GM20000 (cell line): Measurements from ENCODE around the gene EEF1A2.

Experiments used
- DNase-seq: peaks from one replicate; pipeline ENCODE4 v3.0.0; 2012; ENCODE audit warnings: low spot score
- CTCF ChIP-seq: IDR thresholded peaks from 2 replicates; pipeline ENCODE4 v1.5.1; 2012; ENCODE audit warnings: mild to moderate bottlenecking, control low read depth; ENCODE audit errors: extremely low read depth, missing control alignments

The EEF1A2 gene

GRCh38 chr20:63508072-63508768 lies 9.3 kb upstream of the EEF1A2 start:
- TF ChIP-seq CTCF, result no peak
- DNase-seq, result no peak

GRCh38 chr20:63507083-63507743 lies 8.3 kb upstream of the EEF1A2 start:
- no peak for DNase-seq
- TF ChIP-seq CTCF, result no peak

- no peak for DNase-seq
- TF ChIP-seq CTCF, result no peak
Observed at GRCh38 chr20:63505723-63506122, 6.8 kb upstream of the EEF1A2 start.

- no peak for DNase-seq
- no peak for TF ChIP-seq CTCF
Observed at GRCh38 chr20:63505281-63505680, 6.4 kb upstream of the EEF1A2 start.

- no peak for TF ChIP-seq CTCF
- no peak for DNase-seq
Observed at GRCh38 chr20:63504642-63505041, 5.8 kb upstream of the EEF1A2 start.

GRCh38 chr20:63503524-63503923 lies 4.6 kb upstream of the EEF1A2 start:
- TF ChIP-seq CTCF, result no peak
- no peak for DNase-seq

- TF ChIP-seq CTCF, result no peak
- DNase-seq, result no peak
Observed at GRCh38 chr20:63502671-63503172, 3.8 kb upstream of the EEF1A2 start.
